ACHN (cell line): ENCODE data around the gene RTCA.
"Not testable (repeated sequence)": the region's sequence is repeated elsewhere in the genome, so short reads cannot be mapped to it uniquely, and the experiment has no call there.

Experiments used
- DNase-seq: peaks from one replicate; pipeline ENCODE4 v3.0.0-alpha.2; 2015
- in situ Hi-C: cut with HindIII; loops from 2 replicates; pipeline ENCODE4 v1.10.0; 2017; ENCODE audit warnings: low sequenced_read_pairs, low pct_ligation_motif_present, low pct_unique_long_range_greater_than_20kb

RTCA gene

DNA sequence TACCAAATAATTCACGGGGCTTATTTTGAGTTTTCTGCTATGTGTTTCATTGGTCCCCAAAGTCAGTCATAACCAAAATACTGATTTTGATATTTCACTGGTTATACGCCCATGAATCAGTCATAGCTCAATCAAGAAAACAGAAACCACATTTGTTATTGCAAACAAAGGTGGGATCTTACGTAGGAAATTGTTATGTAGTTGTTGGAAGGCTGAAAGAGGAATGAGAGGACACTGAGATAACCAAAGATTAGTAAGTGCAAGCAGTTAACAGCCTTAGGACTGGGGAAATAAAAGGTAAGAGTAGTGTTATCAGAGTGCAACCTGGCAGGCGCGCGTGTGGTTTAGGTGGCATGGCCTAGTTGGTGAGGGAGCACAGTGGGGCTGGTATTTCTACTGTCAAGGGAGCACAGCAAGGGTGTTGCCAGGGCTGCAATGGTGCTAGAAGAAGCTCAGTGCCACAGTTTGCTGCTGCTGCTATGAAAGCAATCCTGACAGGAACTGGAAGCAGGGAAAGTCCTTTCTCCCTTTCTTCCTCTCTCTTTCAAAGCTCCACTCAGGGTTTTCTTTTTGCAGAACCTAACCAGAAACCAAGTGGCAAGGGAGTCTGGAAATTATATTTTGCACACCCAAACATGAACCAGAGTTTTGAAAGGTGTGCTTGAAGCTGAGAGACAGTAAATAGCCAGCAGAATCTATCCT, 33.7 kb downstream of the RTCA start:
- in situ Hi-C loops: no loop called here
- DNase-seq: no peak

DNA sequence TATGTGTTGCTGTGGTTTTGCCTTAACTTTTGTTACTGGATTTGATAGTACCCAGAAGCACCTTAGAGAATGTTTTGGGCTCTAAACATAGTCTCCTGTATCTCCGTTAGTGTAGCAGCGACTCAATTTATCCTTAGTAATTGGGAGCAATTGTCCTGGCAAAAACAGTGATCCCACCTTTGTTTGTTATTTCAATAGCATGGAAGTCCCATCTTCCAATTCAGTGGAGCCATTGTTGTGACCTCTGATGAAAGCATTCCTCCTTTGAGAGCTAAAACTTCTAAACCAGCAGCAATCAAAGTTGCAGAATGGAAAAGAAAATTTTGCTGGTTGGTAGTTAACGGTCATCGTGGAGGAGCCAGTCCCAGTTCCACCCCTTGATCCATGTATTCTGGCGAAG, 34.7 kb downstream of the RTCA start:
- DNase-seq: no peak
- in situ Hi-C loops: no loop called here

DNA sequence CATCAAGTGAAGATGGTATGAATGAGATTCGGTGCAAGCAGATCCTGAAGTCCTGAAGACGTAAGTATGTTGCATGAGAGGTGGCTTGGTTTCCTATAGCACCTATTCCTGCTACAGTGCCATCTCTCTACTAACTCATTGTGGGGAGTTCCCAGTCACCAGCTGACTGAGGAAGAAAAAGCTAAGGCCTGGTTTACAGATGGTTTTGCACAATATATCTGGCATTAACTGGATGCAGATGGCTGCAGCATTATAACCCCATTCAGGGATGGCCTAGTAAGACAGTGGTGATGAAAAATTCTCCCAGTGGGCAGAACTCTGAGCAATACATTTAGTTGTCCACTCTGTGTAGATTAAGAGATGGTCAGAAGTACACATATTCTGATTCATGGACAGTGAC, 36.7 kb downstream of the RTCA start:
- DNase-seq: no peak
- in situ Hi-C loops: no loop called here

DNA sequence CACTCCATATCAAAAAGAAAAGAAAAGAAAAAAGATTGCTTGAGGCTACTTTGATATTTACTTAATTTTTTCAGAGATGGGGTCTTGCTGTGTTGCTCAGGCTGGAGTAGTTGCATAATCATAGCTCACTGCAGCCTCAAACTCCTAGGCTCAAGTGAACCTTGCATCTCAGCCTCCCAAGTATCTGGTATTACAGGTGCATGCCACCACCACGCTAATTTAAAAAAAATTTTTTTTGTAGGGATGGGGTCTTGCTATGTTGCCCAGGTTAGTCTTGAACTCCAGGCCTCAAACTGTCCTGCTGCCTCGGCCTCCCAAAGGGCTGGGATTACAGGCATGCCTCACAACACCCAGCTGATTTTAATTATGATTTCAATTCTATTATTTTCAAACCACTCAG, 38.2 kb downstream of the RTCA start:
- DNase-seq: no peak
- in situ Hi-C loops: no loop called here

DNA sequence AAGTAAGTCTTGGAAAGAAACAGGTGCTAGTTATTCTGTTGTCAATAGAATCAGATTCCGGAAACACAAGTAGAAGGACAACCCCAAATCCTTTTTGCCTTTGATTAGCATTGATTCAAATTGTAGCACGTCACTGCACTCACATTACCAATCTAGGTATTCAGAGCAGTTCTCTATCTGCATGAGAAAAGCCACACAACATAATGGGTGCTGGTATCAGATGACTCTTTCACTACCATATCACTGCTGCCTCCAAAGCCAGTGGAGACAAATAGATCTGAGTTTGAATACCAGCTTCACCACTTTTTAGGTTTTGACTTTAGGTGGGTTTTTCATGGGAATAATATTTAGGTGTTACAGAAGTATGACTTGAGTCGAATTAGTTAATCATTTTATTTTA, 38.9 kb downstream of the RTCA start:
- no peak for DNase-seq
- in situ Hi-C loops: no loop called here

DNA sequence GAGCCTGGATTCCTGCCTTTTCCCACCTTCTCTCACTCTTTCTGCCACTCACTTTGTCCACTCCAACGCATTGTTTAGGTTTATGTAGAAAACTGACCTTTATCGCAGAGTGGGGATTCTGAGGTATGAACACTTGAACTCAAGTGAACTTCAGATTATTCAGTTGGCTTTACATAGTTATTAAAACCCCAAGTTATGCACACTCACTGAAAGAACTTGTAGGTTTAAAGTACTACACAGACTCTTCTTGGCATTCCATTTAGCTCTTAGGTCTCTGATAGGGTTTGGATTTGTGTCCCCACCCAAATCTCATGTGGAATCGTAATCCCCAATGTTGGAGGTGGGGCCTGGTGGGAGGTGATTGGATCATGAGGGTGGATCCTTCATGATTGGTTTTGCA, 39.9 kb downstream of the RTCA start:
- in situ Hi-C loops: no loop called here
- no peak for DNase-seq

DNA sequence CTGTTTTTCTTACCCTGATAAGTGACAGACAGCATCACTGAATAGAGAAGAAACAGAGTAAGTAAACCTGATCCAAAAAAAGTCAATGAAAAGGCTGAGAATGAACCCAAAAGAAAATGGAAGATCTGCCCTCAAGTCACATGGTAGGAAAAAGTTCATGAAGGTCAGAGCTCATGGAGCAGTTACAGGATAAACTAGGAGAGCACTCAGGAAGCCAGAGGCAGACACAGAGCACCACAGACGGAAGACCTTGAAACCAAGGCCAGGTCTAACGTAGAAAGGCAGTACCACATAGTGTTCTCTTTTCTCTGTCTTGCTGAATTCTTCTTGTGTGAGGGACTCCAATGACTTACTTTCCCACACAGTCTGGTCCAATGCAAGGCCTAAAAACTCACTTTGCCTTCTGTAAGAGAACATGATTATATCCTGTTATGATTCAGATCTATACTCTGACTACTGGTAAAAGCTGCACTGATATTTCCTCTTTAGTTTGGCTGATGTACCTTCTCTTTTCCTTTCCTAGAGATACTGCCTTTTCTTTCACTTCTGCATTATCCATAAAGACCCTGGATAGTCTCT, 40.8 kb downstream of the RTCA start:
- in situ Hi-C loops: no loop called here
- no peak for DNase-seq

DNA sequence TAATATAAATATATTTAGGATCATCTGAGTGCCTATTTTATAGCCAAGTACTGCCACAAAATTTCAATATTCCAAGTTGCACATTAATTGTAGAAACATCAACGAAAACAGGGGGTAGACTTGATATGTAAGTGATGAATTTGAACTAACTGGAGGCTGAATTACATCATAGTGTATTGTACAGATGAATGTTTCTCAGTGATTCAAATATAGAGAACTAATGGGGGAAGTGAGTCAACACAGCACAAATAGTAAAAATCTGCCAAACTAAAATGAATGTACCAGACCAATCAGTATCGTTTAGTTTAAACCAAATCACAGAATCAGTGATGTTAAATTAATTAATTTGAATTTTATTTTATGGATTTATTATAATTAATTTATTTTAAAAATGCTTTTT, 42.8 kb downstream of the RTCA start:
- DNase-seq: no peak
- in situ Hi-C loops: no loop called here

DNA sequence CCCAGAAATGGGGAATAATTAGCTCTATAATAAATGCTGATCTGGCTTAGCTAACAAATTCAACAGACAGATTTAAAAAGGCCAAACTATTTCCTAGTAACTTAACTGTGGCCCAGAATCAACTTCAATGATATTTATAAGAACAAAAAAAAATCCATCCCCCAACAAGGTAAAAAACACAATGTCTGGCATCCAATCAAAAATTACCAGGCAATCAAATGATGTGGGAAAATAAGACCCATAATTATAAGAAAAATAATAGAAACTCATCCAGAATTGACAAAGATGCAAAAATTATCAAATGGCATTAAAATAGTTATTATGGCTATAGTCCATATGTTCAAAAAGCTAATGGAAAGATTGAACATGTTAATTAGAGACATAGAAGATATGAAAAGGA, 43.8 kb downstream of the RTCA start:
- in situ Hi-C loops: no loop called here
- DNase-seq: no peak

DNA sequence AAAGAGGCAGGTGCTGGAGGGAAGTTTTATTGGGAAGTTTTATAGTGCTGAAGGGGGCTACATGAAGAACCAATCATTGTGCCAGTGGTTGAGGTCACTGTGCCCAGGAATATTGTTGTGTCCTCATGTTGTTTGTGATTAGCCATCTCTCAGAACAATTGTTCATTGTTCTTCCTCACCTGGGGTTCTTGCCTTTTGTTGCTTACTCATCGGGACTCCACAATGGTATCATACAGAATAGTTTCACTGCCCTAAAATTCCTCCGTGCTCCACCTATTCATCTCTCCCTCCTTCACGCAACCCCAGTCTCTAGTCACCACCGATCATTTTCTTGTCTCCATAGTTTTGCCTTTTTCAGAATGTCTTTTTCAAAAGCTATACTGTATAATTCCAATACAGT, 47.4 kb downstream of the RTCA start:
- no peak for DNase-seq
- in situ Hi-C loops: no loop called here

DNA sequence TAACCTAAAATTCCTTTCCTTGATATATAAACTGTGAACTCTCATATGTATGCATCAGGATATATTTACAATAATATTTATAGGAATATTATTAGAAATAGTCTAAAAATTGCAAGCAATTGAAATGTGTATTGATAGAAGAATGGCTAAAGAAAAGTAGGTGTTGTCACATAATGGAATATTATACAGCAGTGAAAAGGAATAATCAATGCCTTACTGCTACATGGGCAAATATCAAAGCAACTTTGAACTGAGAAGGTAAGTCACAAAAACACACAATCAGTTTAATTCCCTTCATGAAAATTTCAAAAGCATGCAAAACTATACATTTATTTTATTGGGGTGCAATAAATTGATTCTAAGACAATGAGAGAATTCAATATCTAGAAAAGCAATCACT, 50.6 kb downstream of the RTCA start:
- DNase-seq: no peak
- in situ Hi-C loops: no loop called here

DNA sequence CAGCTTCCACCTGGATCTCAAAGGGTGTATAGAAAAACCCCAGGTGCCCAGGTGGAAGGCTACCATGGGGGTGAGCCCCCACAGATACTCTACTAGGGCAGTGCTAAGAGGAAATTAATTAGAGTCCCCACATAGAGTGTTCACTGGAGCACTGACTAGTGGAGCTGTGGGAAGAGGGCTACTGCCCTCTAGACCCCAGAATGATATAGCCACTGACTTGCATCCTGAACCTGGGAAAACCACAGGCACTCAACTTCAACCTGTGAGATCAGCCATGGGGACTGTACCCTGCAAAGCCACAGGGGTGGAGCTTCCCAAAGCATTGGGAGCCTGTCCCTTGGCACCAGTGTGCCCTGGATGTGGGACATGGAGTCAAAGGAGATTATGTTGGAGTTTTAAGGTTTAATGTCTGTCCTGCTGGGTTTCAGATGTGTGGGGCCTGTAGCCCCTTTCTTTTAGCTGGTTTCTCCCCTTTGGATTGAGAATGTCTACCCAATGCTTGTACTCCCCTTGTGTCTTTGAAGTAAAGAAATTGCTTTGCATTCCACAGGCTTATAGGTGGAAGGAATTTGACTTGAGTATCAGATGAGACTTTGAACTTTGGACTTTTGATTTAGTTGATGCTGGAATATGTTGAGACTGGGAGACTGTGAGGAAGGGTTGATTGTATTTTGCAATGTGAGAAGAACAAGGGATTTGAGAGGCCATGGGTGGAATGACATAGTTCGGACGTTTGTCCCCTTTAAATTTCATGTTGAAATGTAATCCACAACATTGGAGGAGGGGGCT, 54.5 kb downstream of the RTCA start:
- DNase-seq: no peak
- in situ Hi-C loops: no loop called here

DNA sequence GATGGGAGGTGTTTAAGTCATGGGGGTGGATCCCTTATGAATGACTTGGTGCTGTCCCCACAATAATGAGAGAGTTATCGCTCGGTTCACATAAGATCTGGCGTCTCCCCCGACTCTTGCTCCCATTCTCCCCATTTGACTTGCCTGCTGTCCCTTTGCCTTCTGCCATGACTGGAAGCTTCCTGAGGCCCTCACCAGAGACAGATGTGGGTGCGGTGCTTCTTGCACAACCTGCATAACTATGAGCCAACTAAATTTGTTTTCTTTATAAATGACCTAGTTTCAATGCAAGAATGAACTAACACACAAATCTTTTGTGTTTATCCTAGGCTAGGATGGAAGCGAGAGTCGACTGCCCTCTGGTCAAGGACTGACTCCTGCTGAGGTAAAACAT, 55.1 kb downstream of the RTCA start:
- in situ Hi-C loops: no loop called here
- DNase-seq: no peak

DNA sequence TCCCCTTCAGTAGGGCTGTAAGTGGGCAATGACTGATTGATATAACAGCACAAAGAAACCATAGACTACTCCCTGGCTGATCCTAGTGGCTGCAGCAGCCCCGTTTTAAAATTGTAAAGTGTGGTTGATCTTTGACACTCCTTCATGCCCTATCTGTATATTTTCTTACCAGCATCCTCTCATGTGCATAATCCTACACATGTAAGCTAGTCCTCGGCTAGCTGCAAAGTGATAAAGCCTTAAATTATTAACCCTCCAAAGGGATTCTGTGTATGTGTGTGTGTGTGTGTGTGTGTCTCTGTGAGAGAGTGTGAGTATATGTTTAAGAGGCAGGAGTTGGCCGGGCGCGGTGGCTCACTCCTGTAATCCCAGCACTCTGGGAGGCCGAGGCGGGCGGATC, 55.5 kb downstream of the RTCA start:
- in situ Hi-C loops: no loop called here
- no peak for DNase-seq

DNA sequence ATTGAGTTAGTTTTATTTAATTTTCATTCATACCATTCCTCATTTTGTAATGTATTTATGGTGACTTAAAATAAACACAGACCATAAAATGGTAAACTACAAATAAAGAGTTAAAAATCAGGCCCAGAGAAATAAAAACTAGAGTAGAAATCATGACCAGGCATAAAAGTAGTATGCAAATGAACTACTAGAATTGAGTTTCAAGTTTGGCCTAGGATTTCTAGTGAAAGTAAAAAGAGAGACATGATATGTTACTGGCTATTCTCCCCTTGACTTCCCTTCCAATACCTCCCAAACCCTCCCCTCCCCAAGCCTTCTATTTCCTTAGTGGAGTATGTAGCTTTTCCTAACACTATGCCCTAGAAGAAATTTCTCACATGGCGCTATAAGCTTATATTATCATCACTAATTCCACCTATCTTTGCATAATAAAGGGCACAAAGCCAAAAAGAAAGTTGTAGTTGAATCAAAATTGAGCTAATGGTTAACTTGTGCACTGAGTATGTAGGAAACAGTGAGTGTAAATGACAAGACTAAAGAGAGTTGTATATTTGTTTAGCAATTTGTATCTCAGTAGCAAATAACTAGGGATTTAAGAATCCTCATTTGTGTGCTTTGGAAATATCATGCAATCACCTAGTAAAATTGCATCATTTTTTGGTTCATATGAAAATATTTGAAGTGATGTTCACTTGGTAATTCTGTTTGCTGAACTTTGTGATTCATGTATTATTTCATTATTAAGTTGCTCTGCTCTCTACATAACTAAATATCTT, 56.6 kb downstream of the RTCA start:
- in situ Hi-C loops: no loop called here

DNA sequence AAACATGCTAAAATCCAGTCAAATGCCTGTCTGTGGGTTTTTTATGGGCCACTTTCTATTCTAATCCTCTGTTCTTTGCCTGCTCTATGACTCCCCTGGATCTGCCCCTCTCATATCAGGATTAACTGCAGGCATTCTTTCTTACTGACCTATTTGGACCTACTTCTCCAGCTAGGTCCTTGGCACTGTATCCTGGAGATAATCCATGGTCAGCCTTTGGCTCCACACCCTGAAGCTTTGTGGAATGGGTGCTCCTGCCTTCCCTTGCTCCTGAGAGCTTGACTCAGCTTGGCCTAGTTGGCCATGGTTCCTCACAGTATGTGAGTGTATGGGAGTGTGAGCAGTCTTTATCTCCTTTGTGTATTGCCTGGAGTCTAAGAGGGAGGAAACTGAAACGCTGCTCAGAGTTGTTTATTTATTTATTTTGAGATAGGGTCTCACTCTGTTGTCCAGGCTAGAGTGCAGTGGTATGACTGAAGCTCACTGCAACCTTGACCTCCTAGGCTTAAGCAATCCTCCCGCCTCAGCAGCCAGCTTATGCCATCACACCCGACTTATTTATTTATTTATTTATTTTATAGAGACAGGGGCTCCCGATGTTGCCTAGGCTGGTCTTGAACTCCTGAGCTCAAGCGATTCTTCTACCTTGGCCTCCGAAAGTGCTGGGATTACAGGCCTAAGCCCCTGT, 57.5 kb downstream of the RTCA start:
- in situ Hi-C loops: no loop called here
- DNase-seq: no peak

More for the DNA sequence above, 56.6 kb downstream of the RTCA start:
- DNase-seq: peak; percentile 18

DNA sequence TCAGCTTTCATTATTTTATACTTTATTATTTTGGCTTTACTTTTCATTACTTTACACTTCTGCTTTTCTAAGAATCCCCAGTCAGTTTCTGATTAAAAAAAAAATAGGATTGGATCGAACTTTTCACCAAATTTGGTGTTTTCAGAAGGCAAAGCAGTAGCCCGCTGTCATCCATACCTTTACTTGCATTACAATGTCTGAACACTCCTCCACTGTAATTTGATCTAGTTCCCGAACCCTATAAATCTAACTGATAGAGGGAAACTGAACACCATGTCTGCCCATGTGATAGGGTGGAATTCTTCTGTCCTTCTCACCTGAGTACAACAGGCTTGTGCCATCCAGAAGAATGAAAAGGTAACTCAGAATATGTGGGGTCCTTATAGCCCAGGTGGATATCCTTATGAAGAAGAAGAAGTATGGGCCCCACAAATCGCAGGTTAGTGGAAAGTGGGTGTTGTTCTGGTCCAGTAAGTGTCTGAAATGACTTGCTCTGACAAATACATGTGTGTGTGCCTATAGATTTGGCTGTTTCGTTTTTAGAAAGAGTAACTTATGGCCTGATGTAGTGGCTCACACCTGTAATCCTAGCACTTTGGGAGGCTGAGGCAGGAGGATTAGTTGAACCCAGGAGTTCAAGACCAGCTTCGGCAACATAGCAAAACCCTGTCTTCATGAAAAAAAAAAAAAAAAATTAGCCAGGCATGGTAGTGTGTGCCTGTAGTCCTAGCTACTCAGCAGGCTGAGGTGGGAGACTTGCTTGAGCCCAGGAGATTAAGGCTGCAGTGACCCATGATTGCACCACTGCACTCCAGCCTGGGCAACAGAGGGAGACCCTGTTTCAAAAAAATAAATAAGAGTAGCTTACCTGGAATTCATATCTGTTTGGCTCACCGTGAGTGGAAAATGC, 59.7 kb downstream of the RTCA start:
- in situ Hi-C loops: no loop called here
- DNase-seq: no peak

DNA sequence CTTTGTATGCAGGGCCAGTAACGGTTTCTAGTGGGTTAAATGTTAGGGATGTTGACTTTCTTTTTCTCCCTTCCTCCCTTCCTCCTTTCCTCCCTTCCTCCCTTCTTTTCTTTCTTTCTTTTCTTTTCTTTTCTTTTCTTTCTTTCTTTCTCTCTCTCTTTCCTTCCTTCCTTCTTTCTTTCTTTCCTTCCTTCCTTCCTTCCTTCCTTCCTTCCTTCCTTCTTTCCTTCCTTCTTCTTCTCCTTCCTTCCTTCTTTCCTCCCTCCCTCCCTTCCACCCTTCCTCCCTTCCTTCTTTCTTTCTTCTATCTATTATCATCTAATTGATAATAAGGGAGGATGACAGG, 60.3 kb downstream of the RTCA start:
- DNase-seq, in situ Hi-C loops: not testable (repeated sequence)
